Measurements from ENCODE around the gene TBL2.

The TBL2 gene

GRCh38 chr7:73573791-73574190 is 4.6 kb downstream of the TBL2 start:
- Histone ChIP-seq H3K36me3 (replicated peaks; ENCODE audit: low read depth, low read length) (peaks cover 53% of the 10 kb centered on the region), H3K4me2 (ENCODE audit: low read length) (no peak overlapping the region), H3K4me3 (ENCODE audit: low read length) (no peak overlapping the region), H3K9me3 (ENCODE audit: insufficient read depth, low read length) (no peaks in the 10 kb centered on the region), H3K9ac (ENCODE audit: low read length) (no peak overlapping the region), H2AFZ (ENCODE audit: low read depth, low read length) (no peak overlapping the region), H4K20me1 (ENCODE audit: insufficient read depth, low read length) (peaks cover 15% of the 10 kb centered on the region; the same call in 1 of the 2 replicates), H3K79me2 (ENCODE audit: low read length) (peaks cover 40% of the 10 kb centered on the region), H3K4me1 (ENCODE audit: low read length) (peaks cover 8% of the 10 kb centered on the region; the same call in 1 of the 2 replicates), H3K27me3 (ENCODE audit: low read depth, low read length) (no peaks in the 10 kb centered on the region), H3K27ac (ENCODE audit: low read length) (no peak overlapping the region)
- no peak for TF ChIP-seq EZH2phosphoT487 (IDR thresholded peaks at IDR 0.05; ENCODE audit: low read depth)
- no peak for TF ChIP-seq CTCF (IDR thresholded peaks at IDR 0.05; ENCODE audit: low read depth, low read length)

GRCh38 chr7:73573276-73573675 is 5.1 kb downstream of the TBL2 start:
- H3K9me3 ChIP-seq (ENCODE audit: insufficient read depth, low read length) = no peaks in the 10 kb centered on the region
- TF ChIP-seq EZH2phosphoT487 (IDR thresholded peaks at IDR 0.05; ENCODE audit: low read depth) (no peak), CTCF (IDR thresholded peaks at IDR 0.05; ENCODE audit: low read depth, low read length) (no peak)
- H4K20me1 ChIP-seq (ENCODE audit: insufficient read depth, low read length) = peaks cover 15% of the 10 kb centered on the region; the same call in 1 of the 2 replicates
- H3K36me3 ChIP-seq (replicated peaks; ENCODE audit: low read depth, low read length) = peaks cover 53% of the 10 kb centered on the region
- no peak overlapping the region for H3K27ac ChIP-seq (ENCODE audit: low read length)
- H3K79me2 ChIP-seq (ENCODE audit: low read length) = peaks cover 38% of the 10 kb centered on the region
- no peak overlapping the region for H2AFZ ChIP-seq (ENCODE audit: low read depth, low read length)
- H3K4me2 ChIP-seq (ENCODE audit: low read length) = no peak overlapping the region
- H3K4me1 ChIP-seq (ENCODE audit: low read length) = peaks cover 8% of the 10 kb centered on the region; the same call in 1 of the 2 replicates
- H3K9ac ChIP-seq (ENCODE audit: low read length) = no peak overlapping the region
- H3K4me3 ChIP-seq (ENCODE audit: low read length) = no peak overlapping the region
- H3K27me3 ChIP-seq (ENCODE audit: low read depth, low read length) = no peaks in the 10 kb centered on the region

- TF ChIP-seq CTCF (IDR thresholded peaks at IDR 0.05; ENCODE audit: low read depth, low read length) (no peak), EZH2phosphoT487 (IDR thresholded peaks at IDR 0.05; ENCODE audit: low read depth) (no peak)
These were observed 5.6 kb downstream of the TBL2 start for GRCh38 chr7:73572767-73573186.

GRCh38 chr7:73570977-73571376 is 7.4 kb downstream of the TBL2 start:
- Histone ChIP-seq H3K79me2 (ENCODE audit: low read length) (peaks cover 15% of the 10 kb centered on the region), H3K4me3 (ENCODE audit: low read length) (no peak overlapping the region), H3K9ac (ENCODE audit: low read length) (no peak overlapping the region), H3K27me3 (ENCODE audit: low read depth, low read length) (no peaks in the 10 kb centered on the region), H3K4me1 (ENCODE audit: low read length) (peaks cover 3% of the 10 kb centered on the region; the same call in 1 of the 2 replicates), H3K27ac (ENCODE audit: low read length) (no peak overlapping the region), H3K9me3 (ENCODE audit: insufficient read depth, low read length) (no peaks in the 10 kb centered on the region), H3K4me2 (ENCODE audit: low read length) (no peak overlapping the region), H3K36me3 (replicated peaks; ENCODE audit: low read depth, low read length) (peaks cover 53% of the 10 kb centered on the region), H2AFZ (ENCODE audit: low read depth, low read length) (no peak overlapping the region), H4K20me1 (ENCODE audit: insufficient read depth, low read length) (peaks cover 9% of the 10 kb centered on the region; the same call in 1 of the 2 replicates)
- TF ChIP-seq CTCF (IDR thresholded peaks at IDR 0.05; ENCODE audit: low read depth, low read length) (no peak), EZH2phosphoT487 (IDR thresholded peaks at IDR 0.05; ENCODE audit: low read depth) (no peak)

More at GRCh38 chr7:73572767-73573186, 5.6 kb downstream of the TBL2 start:
- no peak overlapping the region for H2AFZ ChIP-seq (ENCODE audit: low read depth, low read length)
- peaks cover 8% of the 10 kb centered on the region; the same call in 1 of the 2 replicates for H3K4me1 ChIP-seq (ENCODE audit: low read length)
- H3K4me2 ChIP-seq (ENCODE audit: low read length) = no peak overlapping the region
- no peaks in the 10 kb centered on the region for H3K27me3 ChIP-seq (ENCODE audit: low read depth, low read length)
- no peaks in the 10 kb centered on the region for H3K9me3 ChIP-seq (ENCODE audit: insufficient read depth, low read length)
- H3K4me3 ChIP-seq (ENCODE audit: low read length) = no peak overlapping the region
- H3K27ac ChIP-seq (ENCODE audit: low read length) = no peak overlapping the region
- peaks cover 53% of the 10 kb centered on the region for H3K36me3 ChIP-seq (replicated peaks; ENCODE audit: low read depth, low read length)
- peaks cover 33% of the 10 kb centered on the region for H3K79me2 ChIP-seq (ENCODE audit: low read length)
- H4K20me1 ChIP-seq (ENCODE audit: insufficient read depth, low read length) = peaks cover 15% of the 10 kb centered on the region; the same call in 1 of the 2 replicates
- no peak overlapping the region for H3K9ac ChIP-seq (ENCODE audit: low read length)
